GM12878 (cell line): Measurements from ENCODE around the gene PLEKHA5.

Source experiments
- BMI1 ChIP-seq: fragments of 450-650 bp; IDR thresholded peaks from 2 replicates; pipeline ENCODE4 v1.6.1; 2016; ENCODE audit warnings: mild to moderate bottlenecking, moderate library complexity, borderline replicate concordance
- CBFB ChIP-seq: IDR thresholded peaks from 2 replicates; pipeline ENCODE4 v1.6.1; 2016; ENCODE audit warnings: antibody characterized with exemption, low read depth
- CHD4 ChIP-seq: fragments of 200-600 bp; sonication (generic); IDR thresholded peaks from 2 replicates; pipeline ENCODE4 v1.6.1; 2016; ENCODE audit warnings: mild to moderate bottlenecking
- CREB1 ChIP-seq: IDR thresholded peaks from 2 replicates; pipeline ENCODE4 v1.6.1; 2012; ENCODE audit warnings: low read depth, mild to moderate bottlenecking, inconsistent platforms
- EP300 ChIP-seq, 2 experiments: fragments of 150-350 bp in 1 of 2; IDR thresholded peaks; 2 replicates each; pipeline ENCODE4 v1.6.1; 2011 to 2012; ENCODE audit warnings: low read depth in 2 of 2, low read length in 2 of 2, borderline replicate concordance in 1 of 2, improper control_type of control experiment in 1 of 2, inconsistent platforms in 1 of 2; ENCODE audit not compliant: control insufficient read depth in 1 of 2
- EZH2 ChIP-seq: IDR thresholded peaks from 2 replicates; pipeline ENCODE4 v1.6.1; 2012; ENCODE audit warnings: low read depth, mild to moderate bottlenecking, control low read depth, inconsistent platforms, low read length, borderline replicate concordance; ENCODE audit not compliant: control insufficient read depth
- MYC ChIP-seq: IDR thresholded peaks from 2 replicates; pipeline ENCODE4 v1.6.1; 2011; ENCODE audit warnings: mild to moderate bottlenecking, low read length, moderate library complexity, inconsistent platforms; ENCODE audit not compliant: insufficient read depth, insufficient replicate concordance, insufficient read length, severe bottlenecking
- POLR2A ChIP-seq: IDR thresholded peaks from 2 replicates; pipeline ENCODE4 v1.6.1; 2011; ENCODE audit warnings: low read depth, mild to moderate bottlenecking, low read length
- RFX5 ChIP-seq: IDR thresholded peaks from 2 replicates; pipeline ENCODE4 v1.6.1; 2011; ENCODE audit warnings: low read depth, low read length, improper control_type of control experiment
- ZNF274 ChIP-seq: IDR thresholded peaks from one replicate; pipeline ENCODE4 v1.8.0; 2011; ENCODE audit not compliant: insufficient read length, insufficient read depth
- TF ChIP-seq, protein P1 (sequence below), 3 experiments: IDR thresholded peaks in 2 of 3; conservative IDR thresholded peaks in 1 of 3; 2 replicates each; pipeline ENCODE4 v1.5.1; 2011; ENCODE audit warnings: low read depth in 3 of 3, low read length in 3 of 3, mild to moderate bottlenecking in 3 of 3, control low read depth in 2 of 3, moderate library complexity in 2 of 3, inconsistent platforms in 1 of 3, mixed read lengths in 1 of 3; ENCODE audit not compliant: control insufficient read depth in 2 of 3, insufficient read depth in 1 of 3; ENCODE audit errors: extremely low read depth in 1 of 3

DNA sequence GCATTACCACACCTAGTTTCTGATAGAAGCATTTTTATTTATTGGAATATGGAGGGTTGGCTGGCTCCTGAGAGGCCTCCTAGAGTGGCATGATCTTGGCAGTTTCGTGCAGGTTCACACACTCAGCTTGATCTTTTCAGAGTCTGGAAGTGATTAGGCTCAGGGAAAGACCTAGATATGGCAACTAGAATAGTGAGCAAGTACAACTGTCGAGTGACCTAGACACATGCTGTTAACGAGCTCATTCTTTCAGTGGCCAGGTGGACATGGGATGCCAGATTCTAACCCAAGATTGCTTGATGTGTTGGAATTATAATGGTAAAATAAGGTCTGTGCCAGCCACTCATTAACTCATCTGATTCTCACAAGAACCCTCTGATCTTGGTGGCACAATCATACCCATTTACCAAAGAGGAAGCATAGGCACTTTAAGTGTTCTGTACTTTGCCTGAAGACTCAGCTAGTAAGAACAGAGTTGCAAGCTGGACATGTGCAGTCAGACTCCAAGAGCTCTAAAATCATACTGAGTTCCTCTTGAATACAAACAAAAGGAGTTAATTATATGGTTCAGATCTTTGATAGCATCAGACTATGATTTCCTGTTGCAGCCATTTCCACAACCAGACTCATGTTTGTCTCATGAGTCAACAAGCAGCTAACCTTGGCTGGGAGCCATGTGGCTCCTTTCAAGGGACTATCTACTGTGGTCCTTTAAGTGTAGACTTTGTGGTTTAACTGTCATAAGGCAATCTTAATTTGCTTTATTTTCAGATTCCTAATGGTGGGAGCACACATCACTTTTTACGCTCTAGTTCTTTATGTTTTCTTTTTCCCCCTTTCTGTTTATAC lies 144.2 kb downstream of the PLEKHA5 start:
- TF ChIP-seq RFX5 = no peak
- no peak for TF ChIP-seq ZNF274
- TF ChIP-seq POLR2A = no peak
- TF ChIP-seq MYC = no peak
- TF ChIP-seq BMI1 = no peak
- TF ChIP-seq CREB1 = no peak
- TF ChIP-seq, protein P1, sequence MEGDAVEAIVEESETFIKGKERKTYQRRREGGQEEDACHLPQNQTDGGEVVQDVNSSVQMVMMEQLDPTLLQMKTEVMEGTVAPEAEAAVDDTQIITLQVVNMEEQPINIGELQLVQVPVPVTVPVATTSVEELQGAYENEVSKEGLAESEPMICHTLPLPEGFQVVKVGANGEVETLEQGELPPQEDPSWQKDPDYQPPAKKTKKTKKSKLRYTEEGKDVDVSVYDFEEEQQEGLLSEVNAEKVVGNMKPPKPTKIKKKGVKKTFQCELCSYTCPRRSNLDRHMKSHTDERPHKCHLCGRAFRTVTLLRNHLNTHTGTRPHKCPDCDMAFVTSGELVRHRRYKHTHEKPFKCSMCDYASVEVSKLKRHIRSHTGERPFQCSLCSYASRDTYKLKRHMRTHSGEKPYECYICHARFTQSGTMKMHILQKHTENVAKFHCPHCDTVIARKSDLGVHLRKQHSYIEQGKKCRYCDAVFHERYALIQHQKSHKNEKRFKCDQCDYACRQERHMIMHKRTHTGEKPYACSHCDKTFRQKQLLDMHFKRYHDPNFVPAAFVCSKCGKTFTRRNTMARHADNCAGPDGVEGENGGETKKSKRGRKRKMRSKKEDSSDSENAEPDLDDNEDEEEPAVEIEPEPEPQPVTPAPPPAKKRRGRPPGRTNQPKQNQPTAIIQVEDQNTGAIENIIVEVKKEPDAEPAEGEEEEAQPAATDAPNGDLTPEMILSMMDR (IDR thresholded peaks at IDR 0.05 in 2 of 3, conservative IDR thresholded peaks at IDR 0.05 in 1 of 3; ENCODE audit: control insufficient read depth in 2 of 3, extremely low read depth in 1 of 3, insufficient read depth in 1 of 3, low read depth in 3 of 3, low read length in 3 of 3) = no peak
- TF ChIP-seq CHD4 = no peak
- no peak for TF ChIP-seq CBFB
- TF ChIP-seq EZH2 = no peak
- TF ChIP-seq EP300 (IDR thresholded peaks at IDR 0.05; ENCODE audit: borderline replicate concordance in 1 of 2, control insufficient read depth in 1 of 2, low read depth in 2 of 2, low read length in 2 of 2) = no peak
